ENCODE data around the gene ARHGAP10.

GRCh38 chr4:147760695-147761094 is 28.8 kb downstream of the ARHGAP10 start:
- no peak for TF ChIP-seq ZBTB7A (IDR thresholded peaks at IDR 0.05; ENCODE audit: low read depth)
- no peak for TF ChIP-seq EP300 (IDR thresholded peaks at IDR 0.05; ENCODE audit: borderline replicate concordance)
- no peak for TF ChIP-seq CEBPB (IDR thresholded peaks at IDR 0.05)
- no peak for TF ChIP-seq CREB1 (IDR thresholded peaks at IDR 0.05; ENCODE audit: low read depth)
- TF ChIP-seq YY1 (IDR thresholded peaks at IDR 0.05; ENCODE audit: low read depth), result no peak
- no peak for TF ChIP-seq RAD21 (IDR thresholded peaks at IDR 0.05; ENCODE audit: low read depth)
- TF ChIP-seq TAF1 (IDR thresholded peaks at IDR 0.05; ENCODE audit: low read depth), result no peak
- TF ChIP-seq NFIC (IDR thresholded peaks at IDR 0.05), result no peak
- no peak for TF ChIP-seq TEAD4 (IDR thresholded peaks at IDR 0.05)
- no peak for TF ChIP-seq FOXM1 (IDR thresholded peaks at IDR 0.05; ENCODE audit: borderline replicate concordance, low read depth)
- TF ChIP-seq REST (IDR thresholded peaks at IDR 0.05; ENCODE audit: low read depth), result no peak
- no peak for TF ChIP-seq TCF12 (IDR thresholded peaks at IDR 0.05; ENCODE audit: low read depth)
